Small intestine (tissue), 7 donors: Measurements from ENCODE around the gene C3. TPM values are rescaled to one million over a fixed set of nuclear protein-coding genes. Genes with fewer than 3 reads are reported as not detected.
"Not testable (repeated sequence)": the region's sequence is repeated elsewhere in the genome, so short reads cannot be mapped to it uniquely, and the experiment has no call there.

Experiments used
- DNase-seq, 2 donors: peaks; one replicate each; pipeline versions ENCODE4 v3.0.0 to v3.0.0-alpha.2; 2013
- FAIRE-seq: peaks from 2 replicates; lab custom pipeline; 2012; peaks lifted over from hg19 to GRCh38; lab: Jason Lieb, UNC
- H3K27ac ChIP-seq, 3 donors: one replicate each; pipeline ENCODE4 v1.5.1; 2013; ENCODE audit warnings: low read length in 2 of 3, mild to moderate bottlenecking in 2 of 3, control low read depth in 1 of 3, inconsistent platforms in 1 of 3, low read depth in 1 of 3, moderate library complexity in 1 of 3
- H3K27me3 ChIP-seq, 3 donors: one replicate each; pipeline ENCODE4 v1.6.1; 2013; ENCODE audit warnings: low read length in 3 of 3, inconsistent platforms in 1 of 3; ENCODE audit not compliant: control insufficient read depth in 3 of 3, insufficient read depth in 3 of 3
- H3K36me3 ChIP-seq, 3 donors: one replicate each; pipeline ENCODE4 v1.6.1; 2013; ENCODE audit warnings: low read length in 3 of 3, inconsistent platforms in 1 of 3, low read depth in 1 of 3, mild to moderate bottlenecking in 1 of 3, moderate library complexity in 1 of 3; ENCODE audit not compliant: control insufficient read depth in 3 of 3, insufficient read depth in 2 of 3
- H3K4me1 ChIP-seq, 3 donors: one replicate each; pipeline ENCODE4 v1.6.1; 2013; ENCODE audit warnings: low read length in 2 of 3, inconsistent platforms in 1 of 3, low read depth in 1 of 3, mild to moderate bottlenecking in 1 of 3, moderate library complexity in 1 of 3; ENCODE audit not compliant: control insufficient read depth in 3 of 3, insufficient read depth in 2 of 3
- H3K4me3 ChIP-seq, 3 donors: one replicate each; pipeline ENCODE4 v1.5.1; 2013; ENCODE audit warnings: low read length in 3 of 3, control low read depth in 1 of 3, inconsistent platforms in 1 of 3, low read depth in 1 of 3, mild to moderate bottlenecking in 1 of 3, moderate library complexity in 1 of 3
- H3K9me3 ChIP-seq, 2 donors: one replicate each; pipeline ENCODE4 v1.6.1; 2013; ENCODE audit warnings: low read depth in 1 of 2, low read length in 1 of 2; ENCODE audit not compliant: control insufficient read depth in 2 of 2, insufficient read depth in 1 of 2
- WGBS, 3 donors: extraction: QIAGEN DNeasy Blood & Tissue Kit; methylation state at CpG; one replicate each; pipeline ENCODE4 v1.1.7; 2013; 5-methylcytosine and 5-hydroxymethylcytosine counted together
- polyA plus RNA-seq, 4 donors: library from polyadenylated mRNA; stranded (reverse) in 3 of 4; unstranded in 1 of 4; fragments of 200-250 nt in 3 of 4; fragments of 120-200 nt in 1 of 4; gene quantifications; one replicate each; pipeline versions ENCODE4 v1.2.1 to v1.2.3, GENCODE V29; 2013
- donor health status: healthy with polysubstance abuse.
- donor health status: control.
- donor health status: control.
- donor health status: Bipolar disorder and iron deficiency.
- donor health status: healthy.

The C3 gene
- polyA plus RNA-seq, 4 donors, result 9.5 to 552 (median 63.2) TPM

DNA sequence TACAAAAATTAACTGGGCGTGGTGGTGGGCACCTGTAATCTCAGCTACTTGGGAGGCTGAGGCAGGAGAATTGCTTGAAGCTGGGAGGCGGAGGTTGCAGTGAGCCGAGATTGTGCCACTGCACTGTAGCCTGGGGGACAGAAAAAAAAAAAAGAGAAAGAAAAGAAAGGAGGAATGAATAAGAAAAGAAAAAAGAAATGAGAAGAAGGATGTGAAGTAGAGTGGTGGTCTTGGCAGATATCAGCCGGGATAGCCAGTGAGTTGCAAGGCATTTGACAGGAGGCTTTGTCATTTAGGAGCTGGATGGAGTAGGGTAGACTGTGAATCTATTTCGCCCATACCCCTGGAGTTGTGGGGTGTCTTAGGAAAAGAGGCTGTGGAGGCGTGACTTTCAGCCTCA lies 46.0 kb downstream of the C3 start:
- peak overlapping the region in 1 of 3 donors; percentile 19 for H3K27ac ChIP-seq
- not testable (repeated sequence) for H3K27me3 ChIP-seq, H3K4me1 ChIP-seq, H3K36me3 ChIP-seq, FAIRE-seq, H3K4me3 ChIP-seq, H3K9me3 ChIP-seq, DNase-seq
- WGBS, 3 donors, result 74 to 91% (median 79%) methylated on average over 6 of the region's 6 CpGs

DNA sequence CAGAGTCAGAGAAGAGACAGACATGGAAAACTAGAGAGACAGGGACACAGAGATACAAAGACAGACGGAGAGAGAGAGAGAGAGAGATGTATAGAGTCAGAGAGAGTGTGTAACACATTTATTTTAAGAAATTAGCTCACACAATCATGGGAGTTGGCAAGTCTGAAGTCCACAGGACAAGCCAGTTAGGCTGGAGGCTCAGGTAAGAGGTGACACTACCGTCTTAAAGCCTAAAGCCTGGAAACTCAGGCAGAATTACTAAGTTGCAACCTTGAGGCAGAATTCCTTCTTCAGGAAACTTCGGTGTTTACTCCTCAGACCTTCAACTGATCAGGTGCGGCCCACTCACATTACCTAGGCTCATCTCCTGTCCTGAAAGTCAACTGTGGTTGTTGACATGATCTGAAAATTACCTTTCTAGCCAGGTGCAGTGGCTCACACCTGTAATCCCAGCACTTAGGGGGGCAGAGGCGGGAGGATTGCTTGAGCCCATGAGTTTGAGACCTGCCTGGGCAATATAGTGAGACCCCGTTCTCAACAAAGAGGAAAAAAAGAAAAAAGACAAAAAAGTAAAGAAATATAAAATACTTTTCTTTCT lies 47.7 kb downstream of the C3 start:
- FAIRE-seq (no peak), DNase-seq (peak; percentile 27 to 45)
- Histone ChIP-seq H3K4me1 (no peaks in the 10 kb centered on the region), H3K9me3 (no peaks in the 10 kb centered on the region), H3K36me3 (peaks cover 0 to 3% (median 0%) of the 10 kb centered on the region in 3 donors), H3K27ac (no peak overlapping the region), H3K4me3 (no peak overlapping the region), H3K27me3 (peaks cover 0 to 2% (median 0%) of the 10 kb centered on the region in 3 donors)
- 61 to 84% (median 74%) methylated on average over 6 of the region's 6 CpGs for WGBS, 3 donors

DNA sequence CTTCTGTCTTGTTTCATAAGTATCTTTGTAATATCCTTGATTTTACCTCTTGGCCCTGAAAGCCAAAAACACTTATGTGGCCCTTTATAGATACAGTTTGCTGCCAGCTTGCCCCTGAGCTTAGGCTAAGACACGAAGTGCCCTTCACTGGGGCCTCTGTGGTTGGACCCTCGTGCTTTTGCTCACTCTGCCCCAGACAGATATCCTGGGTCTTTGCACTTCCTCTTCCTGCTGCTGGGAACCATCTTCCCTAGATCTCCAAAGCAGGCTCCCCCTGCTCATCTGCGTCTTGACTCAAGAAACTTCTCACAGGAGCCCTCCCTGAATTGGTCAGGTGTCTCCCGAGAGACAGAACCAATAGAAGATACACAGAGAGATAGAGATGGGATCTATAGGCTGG lies 48.5 kb downstream of the C3 start:
- H3K4me3 ChIP-seq, result no peak overlapping the region
- 73 to 84% (median 73%) methylated on average over 4 of the region's 4 CpGs for WGBS, 3 donors
- peaks cover 0 to 2% (median 0%) of the 10 kb centered on the region in 3 donors for H3K27me3 ChIP-seq
- no peaks in the 10 kb centered on the region for H3K36me3 ChIP-seq
- DNase-seq (no peak), FAIRE-seq (no peak)
- no peaks in the 10 kb centered on the region for H3K9me3 ChIP-seq
- H3K4me1 ChIP-seq, result no peaks in the 10 kb centered on the region
- no peak overlapping the region for H3K27ac ChIP-seq

DNA sequence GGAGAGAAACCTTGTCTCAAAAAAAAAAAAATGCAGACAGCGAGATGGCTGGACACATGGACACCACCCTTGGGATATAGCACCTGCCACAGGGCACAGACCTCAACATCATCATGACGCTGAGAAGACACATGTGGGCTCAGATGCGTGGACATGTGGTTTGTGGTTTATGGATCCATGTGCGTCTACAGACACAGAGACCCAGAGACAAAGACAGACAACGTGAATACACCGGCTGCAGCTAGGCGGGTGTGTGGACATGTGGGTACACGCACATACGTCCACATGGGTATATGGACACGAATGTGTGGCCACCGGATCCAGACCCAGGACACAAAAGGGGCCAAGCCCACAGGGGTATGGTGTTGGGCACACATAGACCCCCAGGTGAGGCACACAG lies 51.8 kb downstream of the C3 start:
- FAIRE-seq (no peak), DNase-seq (no peak)
- Histone ChIP-seq H3K4me1 (no peaks in the 10 kb centered on the region), H3K27ac (no peak overlapping the region), H3K9me3 (no peaks in the 10 kb centered on the region), H3K4me3 (peak overlapping the region in 1 of 3 donors; percentile 46), H3K36me3 (no peaks in the 10 kb centered on the region), H3K27me3 (no peaks in the 10 kb centered on the region)
- 61 to 83% (median 76%) methylated on average over 11 of the region's 11 CpGs for WGBS, 3 donors

DNA sequence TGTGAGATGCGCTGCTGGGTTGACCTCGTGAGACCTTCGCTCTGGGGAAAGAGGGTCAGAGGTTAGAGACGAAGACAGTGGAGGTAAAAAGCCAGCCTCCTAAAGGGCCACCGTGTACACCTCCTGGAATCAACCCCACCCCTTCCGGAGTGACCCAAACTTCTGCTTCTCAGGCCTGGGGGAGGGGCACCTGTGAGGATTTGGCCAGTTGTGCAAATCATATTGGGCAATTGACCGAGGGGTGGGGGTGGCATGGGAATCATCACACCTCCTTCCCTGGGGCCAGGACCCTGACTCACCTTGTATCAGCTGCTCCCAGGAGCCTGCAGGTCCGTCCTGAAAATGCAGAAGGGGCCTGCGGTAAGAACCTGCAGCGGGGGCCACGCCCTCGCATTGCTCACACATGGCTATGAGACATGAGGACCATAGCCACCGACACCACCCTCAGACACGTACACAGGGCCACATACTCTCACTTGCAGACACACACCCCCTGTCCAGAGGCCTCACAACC lies 53.3 kb downstream of the C3 start:
- Histone ChIP-seq H3K4me1 (no peaks in the 10 kb centered on the region), H3K4me3 (peak overlapping the region in 1 of 3 donors; percentile 6), H3K27me3 (peaks cover 0 to 8% (median 0%) of the 10 kb centered on the region in 3 donors), H3K9me3 (no peaks in the 10 kb centered on the region), H3K36me3 (no peaks in the 10 kb centered on the region), H3K27ac (no peak overlapping the region)
- FAIRE-seq (no peak), DNase-seq (no peak)
- WGBS, 3 donors, result 62 to 73% (median 72%) methylated on average over 14 of the region's 14 CpGs

DNA sequence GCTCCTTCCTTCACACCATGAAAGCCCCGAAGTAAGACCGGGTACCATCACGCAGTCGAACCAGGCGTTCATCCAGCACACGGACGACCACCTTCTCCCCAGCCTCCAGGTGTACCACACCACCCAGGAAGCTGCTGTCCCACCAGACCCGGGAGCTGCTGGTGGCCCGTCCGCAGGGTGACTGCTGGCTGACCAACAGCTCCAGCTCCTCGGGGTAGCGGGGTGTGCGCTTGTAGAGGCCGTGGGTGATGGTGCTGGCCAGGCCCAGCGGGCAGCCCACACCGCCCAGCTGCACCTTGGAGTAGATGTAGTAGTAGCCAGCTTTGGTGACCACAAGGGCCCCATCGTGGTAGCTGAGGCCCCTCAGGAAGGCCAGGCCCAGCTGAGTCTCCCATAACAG lies 55.5 kb downstream of the C3 start:
- no peaks in the 10 kb centered on the region for H3K4me1 ChIP-seq
- no peak for DNase-seq
- no peaks in the 10 kb centered on the region for H3K9me3 ChIP-seq
- H3K27me3 ChIP-seq, result peaks cover 0 to 30% (median 5%) of the 10 kb centered on the region in 3 donors
- H3K36me3 ChIP-seq, result no peaks in the 10 kb centered on the region
- FAIRE-seq, result no peak
- no peak overlapping the region for H3K27ac ChIP-seq
- no peak overlapping the region for H3K4me3 ChIP-seq
- WGBS, 3 donors, result 90 to 96% (median 95%) methylated on average over 17 of the region's 17 CpGs

DNA sequence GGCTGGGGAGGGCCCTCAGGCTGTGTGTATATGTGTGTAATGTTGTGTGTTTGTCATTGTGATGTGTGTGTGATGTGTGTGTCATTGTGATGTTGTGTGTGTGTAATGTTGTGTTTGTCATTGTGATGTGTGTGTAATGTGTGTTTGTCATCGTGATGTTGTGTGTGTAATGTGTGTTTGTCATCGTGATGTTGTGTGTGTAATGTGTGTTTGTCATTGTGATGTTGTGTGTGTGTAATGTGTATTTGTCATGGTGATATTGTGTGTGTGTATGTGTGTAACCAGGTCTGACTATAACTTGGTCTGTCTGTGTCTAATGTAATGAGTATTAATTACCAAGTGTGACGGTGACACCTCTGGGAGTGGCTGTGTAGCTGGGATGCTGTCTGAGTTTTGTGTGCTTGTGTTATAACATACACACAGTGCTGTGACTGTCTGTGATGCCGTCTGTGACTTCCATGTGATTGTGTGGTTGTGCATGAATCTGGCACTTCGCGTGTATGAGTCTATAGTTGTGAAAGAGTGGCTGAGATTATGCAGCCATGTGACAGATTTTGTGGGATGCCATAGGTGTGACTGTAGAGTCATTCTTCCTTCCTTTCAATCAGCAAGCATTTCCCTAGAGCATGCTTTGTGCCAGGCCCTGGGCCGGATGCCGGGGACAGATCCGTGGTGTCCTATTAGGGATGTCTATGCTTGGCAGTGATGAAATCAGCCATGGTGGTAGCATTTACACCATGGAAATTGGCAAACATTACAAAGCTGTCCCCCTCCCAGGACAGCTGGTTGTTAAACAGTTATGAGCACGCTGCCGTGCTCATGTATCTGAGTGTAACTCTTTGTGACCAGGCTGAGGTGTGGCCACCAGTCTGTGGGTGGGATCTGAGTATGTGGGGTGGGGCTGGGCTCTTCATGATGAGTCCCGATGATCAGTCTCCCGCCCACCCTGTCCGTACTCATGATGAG lies 56.9 kb downstream of the C3 start:
- FAIRE-seq, result no peak
- H3K36me3 ChIP-seq, result no peaks in the 10 kb centered on the region
- no peaks in the 10 kb centered on the region for H3K4me1 ChIP-seq
- DNase-seq, result no peak
- no peaks in the 10 kb centered on the region for H3K9me3 ChIP-seq
- H3K4me3 ChIP-seq, result no peak overlapping the region
- H3K27ac ChIP-seq, result no peak overlapping the region
- H3K27me3 ChIP-seq, result peaks cover 0 to 42% (median 5%) of the 10 kb centered on the region in 3 donors
- 75 to 79% (median 79%) methylated on average over 14 of the region's 14 CpGs for WGBS, 3 donors

DNA sequence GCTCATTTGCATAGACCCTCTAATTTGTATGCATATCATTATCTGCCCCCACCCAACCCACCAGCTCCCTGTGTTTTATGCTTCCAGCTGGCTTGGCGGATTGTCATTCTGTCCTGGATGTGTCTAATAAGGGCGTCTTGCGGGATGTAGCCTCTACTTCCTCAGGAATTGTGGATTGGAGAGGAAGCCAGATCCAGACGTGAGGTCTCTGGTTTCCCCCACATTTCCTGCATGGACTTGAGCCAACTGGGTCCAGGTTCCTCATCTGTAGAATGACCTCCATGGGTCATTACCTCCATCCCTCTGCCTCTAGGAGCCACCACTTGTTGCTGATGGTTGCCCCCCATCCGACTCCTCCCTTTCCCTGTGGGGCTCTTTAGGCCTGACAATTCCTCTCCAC lies 57.7 kb downstream of the C3 start:
- H3K27me3 ChIP-seq, result peaks cover 0 to 43% (median 5%) of the 10 kb centered on the region in 3 donors
- WGBS, 3 donors, result 78 to 83% (median 81%) methylated on average over 5 of the region's 5 CpGs
- no peaks in the 10 kb centered on the region for H3K4me1 ChIP-seq
- FAIRE-seq (no peak), DNase-seq (no peak)
- no peaks in the 10 kb centered on the region for H3K36me3 ChIP-seq
- H3K4me3 ChIP-seq, result no peak overlapping the region
- no peak overlapping the region for H3K27ac ChIP-seq
- no peaks in the 10 kb centered on the region for H3K9me3 ChIP-seq
